Measurements from ENCODE around the gene USP34. TPM values are rescaled to one million over a fixed set of nuclear protein-coding genes. Genes with fewer than 3 reads are reported as not detected.
A peak's percentile ranks its signal among the peaks of the same experiment; 100 is the strongest.

The USP34 gene
- total and polyA plus RNA-seq, 2 experiments from 2014 or later: 36.8 to 125 TPM

- no peak for DNase-seq (ENCODE audit: low spot score)
- WGBS (ENCODE audit: low lambda C conversion rate, missing lambda C conversion rate): 94% methylated on average over 2 of the region's 2 CpGs
- Histone ChIP-seq H3K9me3 (ENCODE audit: low read depth) (no peaks in the 10 kb centered on the region), H3K9me2 (replicated peaks; ENCODE audit: insufficient read depth) (no peaks in the 10 kb centered on the region), H3K27ac (no peak overlapping the region), H2AFZ (no peak overlapping the region), H3K4me2 (peak overlapping the region; percentile 72), H3K27me3 (no peaks in the 10 kb centered on the region), H3K36me3 (replicated peaks; ENCODE audit: insufficient read depth, low read depth) (no peaks in the 10 kb centered on the region), H3K4me3 (no peak overlapping the region), H3K4me1 (ENCODE audit: insufficient read depth) (no peaks in the 10 kb centered on the region), H3K79me2 (peaks cover 3% of the 10 kb centered on the region), H4K20me1 (ENCODE audit: insufficient read depth, poor library complexity, severe bottlenecking) (no peaks in the 10 kb centered on the region)
- TF ChIP-seq EZH2phosphoT487 (IDR thresholded peaks at IDR 0.05; ENCODE audit: low read depth, severe bottlenecking, unreplicated experiment): no peak
- no peak for TF ChIP-seq CTCF (IDR thresholded peaks at IDR 0.05; ENCODE audit: poor library complexity)
- no peak for TF ChIP-seq EZH2 (IDR thresholded peaks at IDR 0.05; ENCODE audit: borderline replicate concordance)
Measured at GRCh38 chr2:61145990-61146389, 324.9 kb downstream of the USP34 start.

- peaks cover 3% of the 10 kb centered on the region for H3K79me2 ChIP-seq
- 10% methylated on average over 31 of the region's 31 CpGs for WGBS (ENCODE audit: low lambda C conversion rate, missing lambda C conversion rate)
- peak overlapping the region; percentile 60 for H2AFZ ChIP-seq
- peak; percentile 99 for DNase-seq (ENCODE audit: low spot score)
- H3K27me3 ChIP-seq: no peaks in the 10 kb centered on the region
- H3K9me2 ChIP-seq (replicated peaks; ENCODE audit: insufficient read depth): no peaks in the 10 kb centered on the region
- no peaks in the 10 kb centered on the region for H4K20me1 ChIP-seq (ENCODE audit: insufficient read depth, poor library complexity, severe bottlenecking)
- TF ChIP-seq EZH2phosphoT487 (IDR thresholded peaks at IDR 0.05; ENCODE audit: low read depth, severe bottlenecking, unreplicated experiment): no peak
- no peak for TF ChIP-seq CTCF (IDR thresholded peaks at IDR 0.05; ENCODE audit: poor library complexity)
- TF ChIP-seq EZH2 (IDR thresholded peaks at IDR 0.05; ENCODE audit: borderline replicate concordance): no peak
- H3K36me3 ChIP-seq (replicated peaks; ENCODE audit: insufficient read depth, low read depth): no peaks in the 10 kb centered on the region
- H3K4me1 ChIP-seq (ENCODE audit: insufficient read depth): no peaks in the 10 kb centered on the region
- H3K27ac ChIP-seq: peak overlapping the region; percentile 43
- H3K9me3 ChIP-seq (ENCODE audit: low read depth): no peaks in the 10 kb centered on the region
- H3K4me3 ChIP-seq: peak overlapping the region; percentile 48
- peak overlapping the region; percentile 73 for H3K4me2 ChIP-seq
Measured at GRCh38 chr2:61144697-61145268, 326.1 kb downstream of the USP34 start.

GRCh38 chr2:61141151-61141550, 329.7 kb downstream of the USP34 start:
- no peaks in the 10 kb centered on the region for H3K36me3 ChIP-seq (replicated peaks; ENCODE audit: insufficient read depth, low read depth)
- TF ChIP-seq EZH2phosphoT487 (IDR thresholded peaks at IDR 0.05; ENCODE audit: low read depth, severe bottlenecking, unreplicated experiment) (no peak), CTCF (IDR thresholded peaks at IDR 0.05; ENCODE audit: poor library complexity) (no peak), EZH2 (IDR thresholded peaks at IDR 0.05; ENCODE audit: borderline replicate concordance) (no peak)
- no peaks in the 10 kb centered on the region for H3K27me3 ChIP-seq
- no peak overlapping the region for H3K27ac ChIP-seq
- H2AFZ ChIP-seq: no peak overlapping the region
- DNase-seq (ENCODE audit: low spot score): no peak
- H3K79me2 ChIP-seq: peaks cover 3% of the 10 kb centered on the region
- WGBS (ENCODE audit: low lambda C conversion rate, missing lambda C conversion rate): 92% methylated on average over 1 of the region's 1 CpG
- H4K20me1 ChIP-seq (ENCODE audit: insufficient read depth, poor library complexity, severe bottlenecking): no peaks in the 10 kb centered on the region
- H3K4me2 ChIP-seq: no peak overlapping the region
- no peaks in the 10 kb centered on the region for H3K9me3 ChIP-seq (ENCODE audit: low read depth)
- no peaks in the 10 kb centered on the region for H3K4me1 ChIP-seq (ENCODE audit: insufficient read depth)
- H3K4me3 ChIP-seq: no peak overlapping the region
- H3K9me2 ChIP-seq (replicated peaks; ENCODE audit: insufficient read depth): no peaks in the 10 kb centered on the region

Data from hepatocyte (in vitro differentiated cells).